HG02798 (cell line): ENCODE data around the gene ARSJ.
"Not testable (repeated sequence)": the region's sequence is repeated elsewhere in the genome, so short reads cannot be mapped to it uniquely, and the experiment has no call there.

Experiments
- ATAC-seq: cut with Tn5 transposase; IDR thresholded peaks from one replicate; pipeline ENCODE4 v1.9.1; 2021; ENCODE audit warnings: mild to moderate bottlenecking; ENCODE audit not compliant: unreplicated experiment, poor library complexity

Gene ARSJ

GRCh38 chr4:113979148-113979904 lies at the start of gene ARSJ:
Gene ARSJ (minus strand): TSS chr4:113979647. CDS start chr4:113978834, 813 bp downstream.
- no peak for ATAC-seq

DNA sequence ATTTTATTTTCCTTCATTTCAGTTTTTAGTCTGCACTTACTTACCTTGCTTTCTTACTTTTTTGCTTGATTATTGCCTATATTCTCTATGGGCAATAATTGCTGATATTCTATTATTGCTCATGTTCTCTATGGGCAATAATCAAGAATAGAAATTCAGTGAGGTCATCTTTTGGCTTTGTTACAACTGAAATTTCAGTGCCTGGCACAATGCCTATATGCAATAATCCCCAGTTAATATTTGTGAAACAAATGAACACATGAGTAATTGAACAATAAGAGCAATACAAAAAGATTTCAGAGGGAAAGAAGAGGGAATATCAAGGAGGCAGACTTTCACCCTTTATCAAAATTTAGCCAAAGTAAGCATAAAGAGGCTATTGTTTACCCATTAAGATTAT lies 48.6 kb upstream of the ARSJ start:
- no peak for ATAC-seq

- ATAC-seq: no peak
Measured at GRCh38 chr4:114027596-114027995, 48.1 kb upstream of the ARSJ start.

GRCh38 chr4:114026447-114026846 lies 47.0 kb upstream of the ARSJ start:
- ATAC-seq: no peak

DNA sequence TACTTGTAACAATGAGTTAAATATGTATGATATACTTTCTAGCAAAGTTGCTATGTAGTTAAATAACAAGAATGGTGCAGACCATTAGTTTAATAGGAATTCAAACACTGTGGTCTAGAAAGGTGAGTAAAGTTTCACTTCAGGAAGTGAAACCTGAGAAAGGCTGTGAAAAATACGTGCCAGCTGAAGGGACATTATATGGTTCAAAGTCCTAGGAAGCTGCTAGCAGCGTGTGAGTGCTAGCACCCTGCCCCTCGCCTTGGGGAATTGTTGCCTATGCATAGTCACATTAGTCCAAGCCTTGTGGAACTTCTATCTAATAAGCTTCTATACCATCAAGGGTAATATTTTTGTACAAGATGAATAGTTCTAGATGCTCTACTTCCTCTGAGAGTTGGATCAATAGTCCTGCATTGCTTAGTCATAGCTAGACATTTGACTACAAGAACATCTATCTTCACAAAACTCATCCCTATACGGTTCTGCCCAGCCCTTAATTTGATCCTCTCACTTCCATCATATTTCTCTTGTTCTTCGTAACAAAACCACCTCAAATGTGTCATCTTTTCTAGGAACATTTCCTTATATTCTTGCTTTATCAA lies 45.8 kb upstream of the ARSJ start:
- peak; percentile 77 for ATAC-seq

DNA sequence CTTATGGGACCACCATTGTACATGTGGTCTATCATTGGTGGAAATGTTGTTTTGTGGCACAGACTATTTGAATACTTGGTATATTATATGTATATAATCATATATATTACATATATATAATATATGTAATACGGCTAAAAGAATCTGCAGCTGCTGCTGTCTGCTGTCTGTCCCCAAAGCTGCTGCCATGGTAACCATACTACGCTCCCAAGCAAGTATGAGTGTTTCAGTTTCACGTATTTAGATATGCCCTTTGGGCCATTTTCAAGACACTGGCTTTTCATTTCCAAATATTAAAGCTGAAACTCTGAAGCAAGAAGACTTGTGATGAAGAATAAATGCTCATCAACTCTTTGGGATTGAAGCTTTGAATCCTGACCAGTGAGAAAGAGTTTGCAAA lies 42.0 kb upstream of the ARSJ start:
- peak; percentile 63 for ATAC-seq

GRCh38 chr4:114019969-114020358 lies 40.5 kb upstream of the ARSJ start:
- ATAC-seq: no peak

GRCh38 chr4:114019276-114019968 lies 40.0 kb upstream of the ARSJ start:
- ATAC-seq: no peak

DNA sequence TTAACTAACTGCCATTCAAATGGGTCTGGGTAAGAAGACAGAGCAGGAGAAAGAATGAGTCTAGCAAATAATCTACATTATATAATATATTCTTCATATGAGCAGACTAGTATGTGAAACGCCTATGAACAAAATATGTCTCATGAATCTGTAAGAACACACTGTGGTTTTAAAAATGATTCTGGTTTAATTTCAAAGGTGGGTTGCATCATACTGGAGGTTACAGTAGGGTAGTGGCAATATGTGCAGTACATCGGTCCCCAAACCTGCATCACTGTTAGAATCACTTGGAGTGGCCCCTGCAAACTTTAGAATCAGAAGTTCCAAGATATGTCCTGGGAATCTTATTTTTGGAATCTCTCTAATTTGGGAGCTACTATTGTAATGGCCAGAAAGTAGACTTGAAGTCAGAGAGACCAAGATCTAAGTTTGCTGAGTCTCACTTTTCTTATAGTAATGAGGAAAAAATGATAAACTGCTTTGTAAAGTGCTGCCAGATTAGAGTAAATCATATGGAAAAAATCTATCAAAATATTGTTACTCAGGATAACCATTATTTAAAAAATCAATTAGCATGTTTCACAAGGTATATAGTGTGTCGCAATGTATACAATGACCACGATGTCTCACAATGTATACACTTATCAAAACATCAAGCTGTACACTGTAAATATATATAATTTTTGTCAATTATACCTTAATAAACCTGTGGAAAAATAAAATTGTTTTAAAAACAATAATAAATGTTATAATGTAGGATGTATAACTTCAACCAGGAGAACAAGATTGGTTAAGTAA lies 37.9 kb upstream of the ARSJ start:
- no peak for ATAC-seq

- no peak for ATAC-seq
Measured at GRCh38 chr4:114015444-114015899, 36.0 kb upstream of the ARSJ start.

- ATAC-seq: not testable (repeated sequence)
Measured at GRCh38 chr4:114013201-114013600, 33.8 kb upstream of the ARSJ start.

DNA sequence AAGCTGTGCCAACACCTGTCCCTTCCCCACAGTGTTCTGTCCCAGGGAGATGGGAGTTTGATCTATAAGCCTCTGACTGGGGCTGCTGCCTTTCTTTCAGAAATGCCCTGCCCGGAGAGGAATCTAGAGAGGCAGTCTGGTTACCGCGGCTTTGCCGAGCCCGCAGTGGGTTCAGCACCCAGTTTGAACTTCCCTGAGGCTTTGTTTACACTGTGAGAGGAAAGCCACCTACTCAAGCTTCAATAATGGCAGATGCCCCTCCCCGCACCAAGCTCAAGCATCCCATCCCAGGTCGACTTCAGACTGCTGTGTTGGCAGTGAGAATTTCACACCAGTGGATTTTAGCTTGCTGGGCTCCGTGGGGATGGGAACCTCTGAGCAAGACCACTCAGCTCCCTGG lies 33.3 kb upstream of the ARSJ start:
- no peak for ATAC-seq

DNA sequence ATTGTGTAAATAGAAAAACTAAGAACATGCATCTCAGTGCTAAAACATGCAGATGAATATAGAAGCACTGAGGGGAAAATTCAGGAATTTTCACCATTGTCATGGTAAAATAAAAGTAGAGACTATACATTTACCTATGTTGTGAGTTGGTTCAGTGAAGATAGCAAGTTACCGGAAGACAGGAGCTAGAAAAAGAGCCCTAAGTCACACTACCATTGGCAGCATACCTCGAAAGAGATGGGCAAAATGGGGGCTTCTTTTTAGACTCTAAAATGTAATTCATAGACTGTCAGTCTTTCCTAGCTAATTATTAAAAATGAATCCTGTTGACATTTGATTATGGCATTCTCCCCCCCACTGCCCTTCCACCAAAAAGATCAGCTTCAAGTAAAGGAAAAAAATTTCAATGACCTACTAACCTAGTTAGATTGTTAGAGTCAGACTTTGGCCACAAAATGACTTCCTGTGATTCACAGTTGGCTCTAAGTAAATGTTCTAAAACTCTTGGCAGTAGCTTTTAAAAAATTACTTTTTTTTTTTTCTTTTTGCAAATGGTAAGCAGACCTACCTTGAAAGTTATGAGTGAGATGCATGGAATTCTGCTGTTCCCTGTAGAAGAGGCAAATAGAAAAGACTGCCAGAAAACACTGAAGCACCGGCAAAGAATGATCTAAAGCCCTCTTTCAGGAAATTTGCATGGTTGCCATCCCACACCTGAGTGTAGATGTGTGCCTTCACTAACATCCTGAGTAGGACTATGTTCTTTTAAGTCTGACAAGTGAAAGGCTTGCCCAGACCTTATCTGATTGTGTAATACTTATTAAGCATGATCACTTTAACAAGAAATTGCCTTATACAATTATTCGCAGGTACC lies 26.4 kb upstream of the ARSJ start:
- ATAC-seq: no peak

DNA sequence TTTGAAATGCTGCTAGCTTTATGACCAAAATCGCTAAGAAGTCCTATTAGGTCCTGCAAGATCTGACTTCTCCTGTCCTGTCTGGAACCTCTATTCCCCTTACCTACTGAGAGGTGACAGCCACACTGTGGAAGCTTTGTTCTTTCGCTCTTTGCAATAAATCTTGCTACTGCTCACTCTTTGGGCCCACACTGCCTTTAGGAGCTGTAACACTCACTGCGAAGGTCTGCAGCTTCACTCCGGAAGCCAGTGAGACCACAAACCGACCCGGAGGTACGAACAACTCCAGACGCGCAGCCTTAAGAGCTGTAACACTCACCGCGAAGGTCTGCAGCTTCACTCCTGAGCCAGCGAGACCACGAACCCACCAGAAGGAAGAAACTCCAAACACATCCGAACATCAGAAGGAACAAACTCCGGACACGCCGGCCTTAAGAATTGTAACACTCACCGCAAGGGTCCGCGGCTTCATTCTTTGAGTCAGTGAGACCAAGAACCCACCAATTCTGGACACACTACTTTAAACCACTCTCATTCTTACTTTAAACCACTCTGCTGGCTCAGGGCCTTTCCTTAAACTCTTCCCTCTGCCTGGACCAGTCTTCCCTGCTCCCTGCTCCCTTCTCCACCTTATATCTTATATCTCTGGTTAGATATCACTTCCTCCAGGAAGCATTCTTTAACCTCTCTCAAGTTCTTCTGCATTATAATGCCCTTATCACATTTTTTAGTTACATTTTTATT lies 25.2 kb upstream of the ARSJ start:
- peak; percentile 70 for ATAC-seq

DNA sequence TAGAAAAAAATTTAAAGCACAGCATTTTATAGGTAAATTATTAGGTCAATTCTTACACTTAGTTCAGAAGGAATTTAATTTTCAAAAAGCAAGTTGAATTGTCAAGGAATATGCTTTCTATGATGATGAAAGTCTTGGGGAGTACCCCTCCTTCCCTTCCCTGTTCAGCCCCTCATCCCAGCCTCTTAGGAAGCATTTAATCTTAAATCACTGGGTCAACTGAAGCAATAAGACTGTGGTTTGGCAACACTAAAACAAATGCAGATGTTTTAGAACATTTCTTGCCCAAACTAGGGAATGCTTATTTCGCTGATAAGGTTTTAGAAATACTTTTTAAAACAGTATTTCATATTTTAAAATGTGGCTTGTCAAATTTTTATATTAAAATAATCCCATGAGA lies 19.1 kb upstream of the ARSJ start:
- ATAC-seq: no peak

- ATAC-seq: no peak
Measured at GRCh38 chr4:113998079-113998478, 18.6 kb upstream of the ARSJ start.

- no peak for ATAC-seq
Measured at GRCh38 chr4:113997206-113997605, 17.8 kb upstream of the ARSJ start.

DNA sequence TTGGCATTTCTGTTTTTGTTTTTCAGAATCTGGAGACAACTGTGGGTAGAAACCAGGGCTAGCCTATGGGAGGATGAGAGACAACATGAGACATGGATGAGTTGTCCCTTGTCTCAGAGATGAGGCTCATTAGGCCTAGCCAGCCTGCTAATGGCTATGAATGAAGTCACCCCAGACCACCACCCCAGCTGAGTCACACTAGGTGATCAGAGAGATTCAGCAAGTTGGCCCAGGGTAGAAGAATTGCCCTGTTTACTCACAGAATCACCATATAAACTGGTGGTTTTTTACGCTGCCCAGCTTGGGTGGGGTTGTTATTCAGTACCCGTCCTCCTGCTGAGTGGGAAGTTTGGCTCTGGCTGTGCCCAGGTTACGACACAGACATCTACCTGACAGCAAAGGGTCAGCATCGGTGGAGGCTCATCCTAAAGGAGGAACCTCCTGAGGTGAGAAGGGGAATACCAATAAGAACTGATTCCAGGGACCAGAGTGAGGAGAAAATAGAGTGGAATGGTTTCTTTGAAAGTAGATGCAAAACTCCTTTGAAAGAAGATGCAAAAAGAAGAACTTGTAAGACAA lies 17.2 kb upstream of the ARSJ start:
- no peak for ATAC-seq

GRCh38 chr4:113993887-113994286 lies 14.4 kb upstream of the ARSJ start:
- ATAC-seq: no peak
